CD14-positive monocyte (primary cell): ENCODE measurements around the gene CDC14A. TPM values are rescaled to one million over a fixed set of nuclear protein-coding genes. Genes with fewer than 3 reads are reported as not detected.

Experiments used
- DNase-seq, 3 donors: peaks; one replicate each; pipeline ENCODE4 v3.0.0-alpha.2; 2011 to 2022
- H2AFZ ChIP-seq: 2 replicates; pipeline ENCODE4 v1.6.0; 2012; ENCODE audit warnings: mild to moderate bottlenecking, low read depth, low read length, inconsistent platforms; ENCODE audit not compliant: insufficient read depth, poor library complexity, severe bottlenecking
- H3K27ac ChIP-seq, 2 donors: 1 replicate in 1 of 2; 2 replicates in 1 of 2; pipeline ENCODE4 v1.5.1; 2012 to 2013; ENCODE audit warnings: low read length in 2 of 2, control low read depth in 1 of 2, inconsistent platforms in 1 of 2, low read depth in 1 of 2, mild to moderate bottlenecking in 1 of 2
- H3K27me3 ChIP-seq, 2 donors: one replicate each; pipeline versions ENCODE4 v1.6.0 to v1.6.1; 2011 to 2013; ENCODE audit warnings: low read length in 2 of 2; ENCODE audit not compliant: control insufficient read depth in 2 of 2, insufficient read depth in 2 of 2
- H3K36me3 ChIP-seq, 2 donors: replicated peaks in 1 of 2; 1 replicate in 1 of 2; 2 replicates in 1 of 2; pipeline versions ENCODE4 v1.5.1 to v1.6.1; 2012 to 2013; ENCODE audit warnings: low read length in 2 of 2, control low read depth in 1 of 2, inconsistent platforms in 1 of 2, mild to moderate bottlenecking in 1 of 2; ENCODE audit not compliant: insufficient read depth in 2 of 2, control insufficient read depth in 1 of 2
- H3K4me1 ChIP-seq, 2 donors: 1 replicate in 1 of 2; 2 replicates in 1 of 2; pipeline versions ENCODE4 v1.5.1 to v1.6.1; 2012 to 2013; ENCODE audit warnings: low read length in 2 of 2, control low read depth in 1 of 2, inconsistent platforms in 1 of 2, mild to moderate bottlenecking in 1 of 2, moderate library complexity in 1 of 2; ENCODE audit not compliant: insufficient read depth in 2 of 2, control insufficient read depth in 1 of 2
- H3K4me2 ChIP-seq: replicated peaks from 2 replicates; pipeline ENCODE3; 2012; ENCODE audit warnings: low read length, moderate library complexity, mild to moderate bottlenecking; ENCODE audit not compliant: poor library complexity, severe bottlenecking; ENCODE audit errors: extremely low read depth
- H3K4me3 ChIP-seq, 3 experiments: fragments of 200-600 bp in 1 of 3; sonication (generic) in 1 of 3; replicated peaks in 1 of 3; 1 replicate in 2 of 3; 2 replicates in 1 of 3; pipeline ENCODE4 v1.5.1; 2011 to 2013; ENCODE audit warnings: low read length in 3 of 3, mild to moderate bottlenecking in 3 of 3, control low read depth in 2 of 3, low read depth in 2 of 3, inconsistent platforms in 1 of 3, moderate library complexity in 1 of 3
- H3K79me2 ChIP-seq: 2 replicates; pipeline ENCODE4 v1.6.0; 2012; ENCODE audit warnings: mild to moderate bottlenecking, control low read depth, inconsistent platforms, low read length, moderate library complexity; ENCODE audit not compliant: insufficient read depth
- H3K9ac ChIP-seq: 2 replicates; pipeline ENCODE4 v1.6.0; 2017; ENCODE audit warnings: low read length, mild to moderate bottlenecking; ENCODE audit not compliant: insufficient read depth, poor library complexity, severe bottlenecking
- H3K9me3 ChIP-seq, 2 donors: replicated peaks in 1 of 2; 1 replicate in 1 of 2; 2 replicates in 1 of 2; pipeline versions ENCODE4 v1.5.1 to v1.6.1; 2012 to 2013; ENCODE audit warnings: low read length in 2 of 2, control low read depth in 1 of 2; ENCODE audit not compliant: control insufficient read depth in 1 of 2, insufficient read depth in 1 of 2
- H4K20me1 ChIP-seq: 2 replicates; pipeline ENCODE4 v1.6.0; 2012; ENCODE audit warnings: mild to moderate bottlenecking, low read length, control low read depth, moderate library complexity; ENCODE audit not compliant: insufficient read depth
- H3K27ac Mint-ChIP-seq, 7 donors: one replicate each; pipeline ENCODE4 v1.8.0; 2020; ENCODE audit warnings: mild to moderate bottlenecking in 7 of 7, mixed read lengths in 7 of 7, moderate library complexity in 6 of 7, inconsistent platforms in 2 of 7
- H3K27me3 Mint-ChIP-seq, 3 donors: one replicate each; pipeline ENCODE4 v1.8.0; 2021 to 2022; ENCODE audit warnings: low read depth in 3 of 3, mild to moderate bottlenecking in 3 of 3, mixed read lengths in 3 of 3, moderate library complexity in 3 of 3, inconsistent platforms in 1 of 3
- H3K36me3 Mint-ChIP-seq, 2 donors: one replicate each; pipeline ENCODE4 v1.8.0; 2020; ENCODE audit warnings: mixed read lengths in 2 of 2, inconsistent platforms in 1 of 2, mild to moderate bottlenecking in 1 of 2
- H3K4me1 Mint-ChIP-seq: one replicate; pipeline ENCODE4 v1.8.0; 2020; ENCODE audit warnings: mild to moderate bottlenecking, mixed read lengths
- H3K4me3 Mint-ChIP-seq, 2 donors: one replicate each; pipeline ENCODE4 v1.8.0; 2020; ENCODE audit warnings: mild to moderate bottlenecking in 2 of 2, mixed read lengths in 2 of 2, moderate library complexity in 1 of 2
- H3K9me3 Mint-ChIP-seq, 7 donors: one replicate each; pipeline ENCODE4 v1.8.0; 2020 to 2022; ENCODE audit warnings: mixed read lengths in 7 of 7, mild to moderate bottlenecking in 6 of 7, moderate library complexity in 6 of 7, inconsistent platforms in 2 of 7
- CTCF ChIP-seq: fragments of 200-600 bp; IDR thresholded peaks from one replicate; pipeline ENCODE4 v1.8.0; 2022; ENCODE audit warnings: antibody characterized with exemption, mild to moderate bottlenecking
- WGBS: methylation state at CpG from one replicate; pipeline ENCODE4 v1.1.5; 2013; ENCODE audit warnings: missing lambda C conversion rate; ENCODE audit not compliant: insufficient coverage; 5-methylcytosine and 5-hydroxymethylcytosine counted together
- intact Hi-C, 2 donors: fragments of 100-400 bp; cut with micrococcal nuclease; formaldehyde crosslinking; loops; one replicate each; pipeline versions ENCODE4 v1.15.0 to v1.15.1; 2023
- polyA plus RNA-seq, 3 donors: library from polyadenylated mRNA; depleted of rRNA in 1 of 3; unstranded in 2 of 3; stranded (reverse) in 1 of 3; fragments of 300-500 nt in 2 of 3; fragments of >200 nt in 1 of 3; fragmentation: Illumina TruSeq in 2 of 3; gene quantifications; 1 replicate in 2 of 3; 2 replicates in 1 of 3; pipeline ENCODE4 v1.2.3, GENCODE V29; 2012 to 2021

CDC14A gene
- polyA plus RNA-seq, 3 donors = 4.2 to 9.2 (median 6.1) TPM

GRCh38 chr1:100350787-100351094 is 1.6 kb upstream of the CDC14A start:
- peaks cover 9% of the 10 kb centered on the region in 2 donors for H3K36me3 Mint-ChIP-seq

More at GRCh38 chr1:100350787-100351094, 1.6 kb upstream of the CDC14A start:
- Histone ChIP-seq H3K27me3 (no peaks in the 10 kb centered on the region), H3K9me3 (no peaks in the 10 kb centered on the region), H2AFZ (peak overlapping the region; percentile 85), H3K4me2 (peak overlapping the region; percentile 97), H3K9ac (no peak overlapping the region), H4K20me1 (peaks cover 24% of the 10 kb centered on the region), H3K36me3 (peaks cover 0 to 5% of the 10 kb centered on the region in 2 donors), H3K4me1 (peaks cover 22 to 36% of the 10 kb centered on the region in 2 donors), H3K4me3 (peak overlapping the region; percentile 81 to 98 (median 97)), H3K79me2 (peaks cover 33% of the 10 kb centered on the region), H3K27ac (peak overlapping the region; percentile 76 to 91)
- Mint-ChIP-seq H3K4me1 (peaks cover 38% of the 10 kb centered on the region), H3K4me3 (peak overlapping the region; percentile 98), H3K27me3 (peaks cover 0 to 6% (median 0%) of the 10 kb centered on the region in 3 donors), H3K9me3 (peaks cover 0 to 2% (median 0%) of the 10 kb centered on the region in 7 donors), H3K27ac (peak overlapping the region in 3 of 7 donors; percentile 90 to 97 (median 95))
- no peak for TF ChIP-seq CTCF
- DNase-seq = no peak
- 97% methylated on average over 6 of the region's 10 CpGs for WGBS
- intact Hi-C loops = loop anchor here (5.0 to 10.0 kb wide), 2 partner anchors 83 to 86 kb away; partner anchors contain the start of gene RTCA (in 2 of the 2)
